Suprapubic skin (tissue), 4 donors: ENCODE data around the gene PKIB.

Experiments
- CTCF ChIP-seq, 2 donors: fragments of 200-600 bp in 1 of 2; fragments of 450-650 bp in 1 of 2; sonication (generic) in 1 of 2; IDR thresholded peaks; one replicate each; pipeline ENCODE4 v1.5.1; 2016 to 2019; ENCODE audit warnings: antibody characterized with exemption in 2 of 2, mild to moderate bottlenecking in 1 of 2, moderate library complexity in 1 of 2
- EP300 ChIP-seq: sonication (generic); formaldehyde crosslinking; IDR thresholded peaks from one replicate; pipeline ENCODE4 v1.6.1; 2017; ENCODE audit warnings: antibody characterized with exemption
- POLR2AphosphoS5 ChIP-seq, 3 donors: sonication (generic); formaldehyde crosslinking; IDR thresholded peaks; one replicate each; pipeline ENCODE4 v1.6.1; 2017; ENCODE audit warnings: antibody characterized with exemption in 3 of 3

- TF ChIP-seq CTCF (IDR thresholded peaks at IDR 0.05): no peak
- no peak for TF ChIP-seq EP300
- no peak for TF ChIP-seq POLR2AphosphoS5 (IDR thresholded peaks at IDR 0.05)
Measured at GRCh38 chr6:122619309-122619708, 9.1 kb downstream of the PKIB start.
